ENCODE data around the gene C6orf62.

GRCh38 chr6:24699521-24700359 lies 19.2 kb downstream of the C6orf62 start:
- TF ChIP-seq CTCF (IDR thresholded peaks at IDR 0.05) (no peak), POLR2A (IDR thresholded peaks at IDR 0.05) (no peak)

Data from adrenal gland (tissue), 5 donors.